K562 (cell line): ENCODE measurements around the gene BAD. TPM values are rescaled to one million over a fixed set of nuclear protein-coding genes. Genes with fewer than 3 reads are reported as not detected.

Experiments
- ATAC-seq: fragments of 200-7000 bp; cut with Tn5 transposase; 3 replicates; pipeline ENCODE4 v1.9.1; 2020; ENCODE audit warnings: moderate library complexity
- BruUV-seq: library from RNA; stranded (reverse); fragments of 400-500 nt; replicated peaks from 2 replicates; lab custom pipeline; 2021; lab: Mats Ljungman, UMichigan
- CTCF ChIA-PET: fragments of 300-600 bp; formaldehyde crosslinking; extraction: SDS; loops from one replicate; lab custom pipeline; 2021; ENCODE audit warnings: low intra/inter-chr PET ratio; lab: Yijun Ruan, JAX
- POLR2A ChIA-PET: fragments of 300-600, 350-650 bp; sonication (Branson Sonifier 250); formaldehyde crosslinking; extraction: SDS; loops from one replicate; lab custom pipeline; 2021; ENCODE audit warnings: antibody characterized with exemption, inconsistent platforms; lab: Yijun Ruan, JAX
- DNase-seq, 4 experiments: peaks; one replicate each; pipeline versions ENCODE4 v3.0.0 to v3.0.0-alpha.2; 2011 to 2018; ENCODE audit warnings: low spot score in 3 of 4, mixed read lengths in 3 of 4; ENCODE audit errors: extremely low read depth in 1 of 4
- FAIRE-seq: peaks from 2 replicates; lab custom pipeline; 2011; peaks lifted over from hg19 to GRCh38; lab: Jason Lieb, UNC
- H2AFZ ChIP-seq: 2 replicates; pipeline ENCODE4 v1.6.0; 2011; ENCODE audit warnings: low read depth, low read length, control low read depth, inconsistent platforms
- H3K27ac ChIP-seq: fragments of 200-600 bp; 3 replicates; pipeline ENCODE4 v1.8.0; 2011; ENCODE audit warnings: low read depth, mild to moderate bottlenecking, control low read depth, inconsistent platforms, low read length, moderate library complexity, mixed read lengths; ENCODE audit errors: extremely low read depth
- H3K27me3 ChIP-seq, 2 experiments: fragments of 300-600 bp in 1 of 2; 2 replicates in 1 of 2; 3 replicates in 1 of 2; pipeline versions ENCODE4 v1.6.0 to v1.8.0; 2011; ENCODE audit warnings: inconsistent platforms in 2 of 2, low read length in 2 of 2, mild to moderate bottlenecking in 1 of 2, mixed read lengths in 1 of 2, moderate library complexity in 1 of 2; ENCODE audit not compliant: control insufficient read depth in 2 of 2, insufficient read depth in 2 of 2
- H3K36me3 ChIP-seq: fragments of 300-600 bp; 3 replicates; pipeline ENCODE4 v1.8.0; 2011; ENCODE audit warnings: mild to moderate bottlenecking, low read length, inconsistent platforms; ENCODE audit not compliant: control insufficient read depth, insufficient read depth
- H3K4me1 ChIP-seq, 2 experiments: fragments of 200-600 bp in 1 of 2; replicated peaks in 1 of 2; 2 replicates in 1 of 2; 3 replicates in 1 of 2; pipeline versions ENCODE4 v1.5.1 to v1.8.0; 2011; ENCODE audit warnings: inconsistent platforms in 2 of 2, low read length in 2 of 2, mild to moderate bottlenecking in 1 of 2, mixed read lengths in 1 of 2, moderate library complexity in 1 of 2; ENCODE audit not compliant: control insufficient read depth in 2 of 2, insufficient read depth in 2 of 2
- H3K4me2 ChIP-seq: 2 replicates; pipeline ENCODE4 v1.6.1; 2011; ENCODE audit warnings: low read length, control low read depth, inconsistent platforms, mixed read lengths; ENCODE audit not compliant: insufficient read depth
- H3K4me3 ChIP-seq: fragments of 200-600 bp; sonication (generic), shearing (Covaris generic); 2 replicates; pipeline ENCODE4 v1.5.1; 2016; ENCODE audit warnings: control low read depth, inconsistent platforms
- H3K79me2 ChIP-seq: fragments of 200-600 bp; 3 replicates; pipeline ENCODE4 v1.8.0; 2011; ENCODE audit warnings: low read length, inconsistent platforms; ENCODE audit not compliant: control insufficient read depth, insufficient read depth
- H3K9ac ChIP-seq, 2 experiments: 2 replicates each; pipeline versions ENCODE4 v1.6.0 to v1.6.1; 2011; ENCODE audit warnings: low read depth in 2 of 2, low read length in 2 of 2, control low read depth in 1 of 2, inconsistent platforms in 1 of 2, mild to moderate bottlenecking in 1 of 2, mixed read lengths in 1 of 2; ENCODE audit not compliant: insufficient read depth in 1 of 2
- H3K9me1 ChIP-seq: one replicate; pipeline ENCODE4 v1.6.0; 2011; ENCODE audit warnings: inconsistent platforms, mild to moderate bottlenecking, low read length, moderate library complexity; ENCODE audit not compliant: control insufficient read depth, insufficient read depth
- H3K9me3 ChIP-seq: replicated peaks from 2 replicates; pipeline ENCODE4 v1.5.1; 2011; ENCODE audit warnings: low read depth, low read length, inconsistent platforms; ENCODE audit not compliant: control insufficient read depth, insufficient read depth
- H4K20me1 ChIP-seq: replicated peaks from 2 replicates; pipeline ENCODE4 v1.6.1; 2011; ENCODE audit warnings: low read length, inconsistent platforms, mixed read lengths; ENCODE audit not compliant: control insufficient read depth, insufficient read depth
- CREB1 ChIP-seq, 2 experiments: sonication (generic) in 1 of 2; formaldehyde crosslinking in 1 of 2; IDR thresholded peaks; 2 replicates each; pipeline versions ENCODE4 v1.6.1 to v1.8.0; 2012 to 2022; ENCODE audit warnings: inconsistent platforms in 1 of 2, mild to moderate bottlenecking in 1 of 2, missing genetic modification reagents in 1 of 2, moderate library complexity in 1 of 2
- HLTF ChIP-seq: fragments of 450-650 bp; IDR thresholded peaks from 2 replicates; pipeline ENCODE4 v1.6.1; 2016
- MIER1 ChIP-seq: fragments of 450-650 bp; IDR thresholded peaks from 2 replicates; pipeline ENCODE4 v1.6.1; 2016; ENCODE audit warnings: antibody characterized with exemption, mild to moderate bottlenecking, low read depth
- MYNN ChIP-seq, 2 experiments: sonication (generic); formaldehyde crosslinking in 1 of 2; IDR thresholded peaks; 2 replicates each; pipeline versions ENCODE4 v1.5.0 to v1.6.1; 2016 to 2020; ENCODE audit warnings: antibody characterized with exemption in 1 of 2, missing genetic modification reagents in 1 of 2
- NBN ChIP-seq: fragments of 450-650 bp; IDR thresholded peaks from 2 replicates; pipeline ENCODE4 v1.6.1; 2016; ENCODE audit warnings: low read depth, mild to moderate bottlenecking
- NFRKB ChIP-seq: fragments of 450-650 bp; IDR thresholded peaks from 2 replicates; pipeline ENCODE4 v1.6.1; 2016; ENCODE audit warnings: low read depth
- PHF8 ChIP-seq: fragments of 200-600 bp; sonication (generic); IDR thresholded peaks from 2 replicates; pipeline ENCODE4 v1.6.1; 2012; ENCODE audit warnings: mixed run types, mild to moderate bottlenecking, inconsistent platforms, low read length, moderate library complexity, borderline replicate concordance
- POLR2A ChIP-seq: fragments of 450-650 bp; conservative IDR thresholded peaks from 2 replicates; pipeline ENCODE4 v1.6.1; 2016
- POLR2B ChIP-seq: fragments of 450-650 bp; IDR thresholded peaks from 2 replicates; pipeline ENCODE4 v1.6.1; 2018; ENCODE audit warnings: low read depth; ENCODE audit not compliant: partially characterized antibody
- RBBP5 ChIP-seq: fragments of 200-600 bp; sonication (generic); IDR thresholded peaks from 2 replicates; pipeline ENCODE4 v1.6.1; 2012; ENCODE audit warnings: borderline replicate concordance, mild to moderate bottlenecking, low read length, control low read depth, inconsistent platforms; ENCODE audit not compliant: insufficient read depth, poor library complexity, severe bottlenecking
- RCOR1 ChIP-seq, 2 experiments: IDR thresholded peaks; 2 replicates each; pipeline ENCODE4 v1.6.1; 2012; ENCODE audit warnings: low read depth in 2 of 2, low read length in 2 of 2, borderline replicate concordance in 1 of 2, improper control_type of control experiment in 1 of 2
- RNF2 ChIP-seq: sonication (generic); IDR thresholded peaks from 2 replicates; pipeline ENCODE4 v1.6.1; 2016
- TRIM24 ChIP-seq, 2 experiments: fragments of 450-650 bp; IDR thresholded peaks; 2 replicates each; pipeline ENCODE4 v1.6.1; 2016
- ZBTB7A ChIP-seq: IDR thresholded peaks from 2 replicates; pipeline ENCODE4 v1.6.1; 2011; ENCODE audit warnings: low read depth, mild to moderate bottlenecking, low read length, moderate library complexity, borderline replicate concordance; ENCODE audit not compliant: control insufficient read depth
- ZC3H4 ChIP-seq: sonication (generic); formaldehyde crosslinking; IDR thresholded peaks from 2 replicates; pipeline ENCODE4 v1.9.0; 2021; ENCODE audit warnings: missing genetic modification reagents, borderline replicate concordance
- ZFPM2 ChIP-seq: fragments of 250-450 bp; sonication (Bioruptor Pico); IDR thresholded peaks from 2 replicates; pipeline ENCODE4 v1.5.1; 2022; ENCODE audit warnings: mild to moderate bottlenecking
- ZNF263 ChIP-seq: sonication (generic); formaldehyde crosslinking; IDR thresholded peaks from 2 replicates; pipeline ENCODE4 v1.8.0; 2022; ENCODE audit warnings: mild to moderate bottlenecking, missing genetic modification reagents, borderline replicate concordance
- ZNF830 ChIP-seq: fragments of 250-450 bp; sonication (Bioruptor Pico); IDR thresholded peaks from 2 replicates; pipeline ENCODE4 v1.5.0; 2021; ENCODE audit warnings: mild to moderate bottlenecking
- WGBS: fragments of 100-300 bp; shearing (Covaris generic); methylation state at CpG from one replicate; pipeline ENCODE4 v1.1.6; 2016; ENCODE audit warnings: low coverage, mixed read lengths; ENCODE audit not compliant: insufficient coverage; ENCODE audit errors: missing lambda C conversion rate; 5-methylcytosine and 5-hydroxymethylcytosine counted together
- in situ Hi-C: fragments of 300-500 bp; cut with MboI; formaldehyde crosslinking; loops from 4 replicates; pipeline ENCODE4 v1.15.0; 2018; ENCODE audit warnings: inconsistent platforms, mixed read lengths
- intact Hi-C: fragments of 100-400 bp; cut with micrococcal nuclease; formaldehyde crosslinking; loops from 2 replicates; pipeline ENCODE4 v1.14.2; 2022
- polyA plus RNA-seq, 8 experiments: library from polyadenylated mRNA; depleted of rRNA in 4 of 8; stranded (reverse) in 5 of 8; unstranded in 3 of 8; fragments of >200 nt; fragmentation: Nextera tagmentation in 2 of 8; fragmentation: Illumina TruSeq in 1 of 8; extraction: Ambion mirVana in 2 of 8; extraction: Trizol in 1 of 8; gene quantifications; 2 replicates each; pipeline versions ENCODE4 v1.2.1 to v1.2.3, GENCODE V29; 2011 to 2014; ENCODE audit warnings: inconsistent platforms in 1 of 8, missing spikeins in 1 of 8
- total RNA-seq, 7 experiments: library from RNA; depleted of rRNA in 6 of 7; stranded (reverse); fragments of >200 nt in 6 of 7; fragmentation: Illumina TruSeq in 2 of 7; extraction: Trizol in 2 of 7; gene quantifications; 2 replicates each; pipeline versions ENCODE4 v1.2.1 to v1.2.3, GENCODE V29; 2011 to 2021; ENCODE audit warnings: low replicate concordance in 1 of 7
- TF ChIP-seq, protein P1 (sequence below): IDR thresholded peaks from 3 replicates; pipeline ENCODE4 v1.6.1; 2011; ENCODE audit warnings: borderline replicate concordance, mild to moderate bottlenecking, moderate library complexity; ENCODE audit not compliant: insufficient read length; ENCODE audit errors: extremely low read depth

Gene BAD
- total and polyA plus RNA-seq, 9 of the 15 experiments (the other 6 are each of a cell fraction or from before 2014, with no cell fraction given), result 0.61 to 45.6 (median 11.8) TPM

GRCh38 chr11:64268893-64269539 is 15.4 kb downstream of the BAD start:
- Histone ChIP-seq H2AFZ (peak overlapping the region; percentile 78; the same call in 1 of the 2 replicates), H3K27me3 (no peaks in the 10 kb centered on the region), H4K20me1 (no peaks in the 10 kb centered on the region), H3K9me1 (peaks cover 3% of the 10 kb centered on the region), H3K9ac (peak overlapping the region; percentile 89 to 99), H3K36me3 (peaks cover 43% of the 10 kb centered on the region), H3K4me2 (peak overlapping the region; percentile 92), H3K27ac (peak overlapping the region; percentile 96), H3K4me3 (peak overlapping the region; percentile 60), H3K79me2 (peaks cover 43% of the 10 kb centered on the region), H3K9me3 (no peaks in the 10 kb centered on the region), H3K4me1 (peaks cover 32 to 59% of the 10 kb centered on the region in 2 experiments)
- in situ Hi-C loops (no loop called here), intact Hi-C loops (loop anchor here (2.0 kb wide), 1 partner anchor 22 kb away; the partner anchor contains the start of gene PPP1R14B)
- WGBS, result under 1% methylated on average over 23 of the region's 34 CpGs
- POLR2A ChIA-PET, result interaction anchor here (0.6 to 5.7 kb wide), 17 partner anchors 12 to 1459 kb away, joined by 3 to 58 read pairs (median 5); partner anchors contain the start of genes BAD, CATSPERZ, ESRRA and FERMT3
- peak; percentile 72 for FAIRE-seq
- BruUV-seq, result no TSS peak
- DNase-seq, result peak; percentile 36 to 79 (median 48)
- peak; percentile 59 for ATAC-seq
- CTCF ChIA-PET, result interaction anchor here (2.6 kb wide), 1 partner anchor 65 kb away, joined by 11 read pairs; no protein-coding TSS in a partner anchor
- peak in 1 of 2 experiments; percentile 60; a peak in 2 of 4 replicates for TF ChIP-seq RCOR1 (IDR thresholded peaks at IDR 0.05; ENCODE audit: borderline replicate concordance in 1 of 2, low read depth in 2 of 2, low read length in 2 of 2)
- no peak for TF ChIP-seq CREB1 (IDR thresholded peaks at IDR 0.05)
- peak; percentile 71; the same call in 1 of the 2 replicates for TF ChIP-seq CREB1 (CRISPR knock-in tag; IDR thresholded peaks at IDR 0.05)
- TF ChIP-seq ZNF830 (CRISPR knock-in tag), result 0 out of 2 replicates have a peak, but pooled peaks have one; percentile 18
- peak; percentile 52 for TF ChIP-seq POLR2A
- TF ChIP-seq ZC3H4, result peak; percentile 33; the same call in 1 of the 2 replicates
- peak; percentile 27; the same call in 1 of the 2 replicates for TF ChIP-seq NFRKB
- no peak for TF ChIP-seq MIER1
- TF ChIP-seq RNF2, result no peak
- 0 out of 2 replicates have a peak, but pooled peaks have one; percentile 49 for TF ChIP-seq NBN
- TF ChIP-seq RBBP5, result peak; percentile 9
- TF ChIP-seq, protein P1, sequence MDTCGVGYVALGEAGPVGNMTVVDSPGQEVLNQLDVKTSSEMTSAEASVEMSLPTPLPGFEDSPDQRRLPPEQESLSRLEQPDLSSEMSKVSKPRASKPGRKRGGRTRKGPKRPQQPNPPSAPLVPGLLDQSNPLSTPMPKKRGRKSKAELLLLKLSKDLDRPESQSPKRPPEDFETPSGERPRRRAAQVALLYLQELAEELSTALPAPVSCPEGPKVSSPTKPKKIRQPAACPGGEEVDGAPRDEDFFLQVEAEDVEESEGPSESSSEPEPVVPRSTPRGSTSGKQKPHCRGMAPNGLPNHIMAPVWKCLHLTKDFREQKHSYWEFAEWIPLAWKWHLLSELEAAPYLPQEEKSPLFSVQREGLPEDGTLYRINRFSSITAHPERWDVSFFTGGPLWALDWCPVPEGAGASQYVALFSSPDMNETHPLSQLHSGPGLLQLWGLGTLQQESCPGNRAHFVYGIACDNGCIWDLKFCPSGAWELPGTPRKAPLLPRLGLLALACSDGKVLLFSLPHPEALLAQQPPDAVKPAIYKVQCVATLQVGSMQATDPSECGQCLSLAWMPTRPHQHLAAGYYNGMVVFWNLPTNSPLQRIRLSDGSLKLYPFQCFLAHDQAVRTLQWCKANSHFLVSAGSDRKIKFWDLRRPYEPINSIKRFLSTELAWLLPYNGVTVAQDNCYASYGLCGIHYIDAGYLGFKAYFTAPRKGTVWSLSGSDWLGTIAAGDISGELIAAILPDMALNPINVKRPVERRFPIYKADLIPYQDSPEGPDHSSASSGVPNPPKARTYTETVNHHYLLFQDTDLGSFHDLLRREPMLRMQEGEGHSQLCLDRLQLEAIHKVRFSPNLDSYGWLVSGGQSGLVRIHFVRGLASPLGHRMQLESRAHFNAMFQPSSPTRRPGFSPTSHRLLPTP, result peak; percentile 82
- TF ChIP-seq HLTF, result 0 out of 2 replicates have a peak, but pooled peaks have one; percentile 23
- peak; percentile 78 for TF ChIP-seq MYNN (IDR thresholded peaks at IDR 0.05)
- no peak for TF ChIP-seq MYNN (CRISPR knock-in tag; IDR thresholded peaks at IDR 0.05)
- peak; percentile 9; the same call in 1 of the 2 replicates for TF ChIP-seq PHF8
- peak; percentile 48; the same call in 1 of the 2 replicates for TF ChIP-seq ZBTB7A
- 0 out of 4 replicates have a peak, but pooled peaks of 1 of the 2 experiments have one; percentile 8 for TF ChIP-seq TRIM24 (IDR thresholded peaks at IDR 0.05)
- TF ChIP-seq POLR2B, result peak; percentile 51
- TF ChIP-seq ZFPM2, result 0 out of 2 replicates have a peak, but pooled peaks have one; percentile 14
- peak; percentile 52; the same call in 1 of the 2 replicates for TF ChIP-seq ZNF263 (CRISPR knock-in tag)
